Measurements from ENCODE around the gene NRG2.

NRG2 gene

GRCh38 chr5:140042643-140043507 is at the start of gene NRG2:
NRG2 (minus strand) TSS chr5:140043299.
- no peaks in the 10 kb centered on the region for H3K27me3 ChIP-seq (ENCODE audit: low read length)

DNA sequence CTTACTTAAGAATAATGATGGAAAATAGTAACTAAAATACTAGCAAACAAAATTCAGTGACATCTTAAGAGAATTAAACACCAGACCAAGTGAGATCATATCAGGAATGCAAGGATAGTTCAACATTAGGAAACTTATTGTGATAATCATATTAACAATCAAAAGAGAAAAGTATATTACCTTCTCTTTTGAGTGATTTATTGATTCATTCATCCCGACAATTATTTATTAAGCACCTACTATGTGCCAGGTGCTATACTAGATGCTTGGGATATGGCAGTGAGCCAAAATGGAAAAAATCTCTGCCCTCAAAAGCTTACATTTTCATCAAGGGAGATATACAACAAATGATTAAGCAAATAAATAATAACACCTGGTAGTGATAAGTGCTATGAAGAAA is 47.2 kb upstream of the NRG2 start:
- H3F3A ChIP-seq (ENCODE audit: insufficient read depth) = no peaks in the 10 kb centered on the region
- no peaks in the 10 kb centered on the region for H3K27me3 ChIP-seq (ENCODE audit: low read length)
- no peak overlapping the region for H2AFZ ChIP-seq (ENCODE audit: low read depth, low read length, severe bottlenecking)
- TF ChIP-seq EZH2phosphoT487 (conservative IDR thresholded peaks at IDR 0.05; ENCODE audit: low read length) = no peak
- TF ChIP-seq, protein P1, sequence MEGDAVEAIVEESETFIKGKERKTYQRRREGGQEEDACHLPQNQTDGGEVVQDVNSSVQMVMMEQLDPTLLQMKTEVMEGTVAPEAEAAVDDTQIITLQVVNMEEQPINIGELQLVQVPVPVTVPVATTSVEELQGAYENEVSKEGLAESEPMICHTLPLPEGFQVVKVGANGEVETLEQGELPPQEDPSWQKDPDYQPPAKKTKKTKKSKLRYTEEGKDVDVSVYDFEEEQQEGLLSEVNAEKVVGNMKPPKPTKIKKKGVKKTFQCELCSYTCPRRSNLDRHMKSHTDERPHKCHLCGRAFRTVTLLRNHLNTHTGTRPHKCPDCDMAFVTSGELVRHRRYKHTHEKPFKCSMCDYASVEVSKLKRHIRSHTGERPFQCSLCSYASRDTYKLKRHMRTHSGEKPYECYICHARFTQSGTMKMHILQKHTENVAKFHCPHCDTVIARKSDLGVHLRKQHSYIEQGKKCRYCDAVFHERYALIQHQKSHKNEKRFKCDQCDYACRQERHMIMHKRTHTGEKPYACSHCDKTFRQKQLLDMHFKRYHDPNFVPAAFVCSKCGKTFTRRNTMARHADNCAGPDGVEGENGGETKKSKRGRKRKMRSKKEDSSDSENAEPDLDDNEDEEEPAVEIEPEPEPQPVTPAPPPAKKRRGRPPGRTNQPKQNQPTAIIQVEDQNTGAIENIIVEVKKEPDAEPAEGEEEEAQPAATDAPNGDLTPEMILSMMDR (IDR thresholded peaks at IDR 0.05; ENCODE audit: insufficient read depth, low read length, poor library complexity, severe bottlenecking) = no peak
- H4K20me1 ChIP-seq (ENCODE audit: low read depth, low read length) = no peaks in the 10 kb centered on the region
- H3K36me3 ChIP-seq (ENCODE audit: low read length) = no peaks in the 10 kb centered on the region; the same call in 1 of the 2 replicates
- no peaks in the 10 kb centered on the region for H3K79me2 ChIP-seq (ENCODE audit: insufficient read depth, low read length)
- no peak overlapping the region for H3K27ac ChIP-seq (ENCODE audit: low read depth, low read length)
- peaks cover 6% of the 10 kb centered on the region; the same call in 1 of the 2 replicates for H3K9me3 ChIP-seq (ENCODE audit: insufficient read depth, low read length)
- H3K4me2 ChIP-seq (ENCODE audit: low read depth, low read length, poor library complexity, severe bottlenecking) = no peak overlapping the region
- H3K4me3 ChIP-seq (ENCODE audit: insufficient read depth, low read length, poor library complexity, severe bottlenecking) = no peak overlapping the region
- H3K9me2 ChIP-seq (replicated peaks; ENCODE audit: insufficient read depth, low read length) = no peaks in the 10 kb centered on the region
- H3K9ac ChIP-seq (ENCODE audit: low read length) = no peak overlapping the region

More at GRCh38 chr5:140042643-140043507, at the start of gene NRG2:
- TF ChIP-seq, protein P1 (IDR thresholded peaks at IDR 0.05; ENCODE audit: insufficient read depth, low read length, poor library complexity, severe bottlenecking) = peak; percentile 46
- 0 out of 2 replicates have a peak, but pooled peaks have one; percentile 38 for TF ChIP-seq EZH2phosphoT487 (conservative IDR thresholded peaks at IDR 0.05; ENCODE audit: low read length)
- no peaks in the 10 kb centered on the region for H3K36me3 ChIP-seq (ENCODE audit: low read length)
- no peak within 1 kb of the TSS for H3K27ac ChIP-seq (ENCODE audit: low read depth, low read length)
- H3F3A ChIP-seq (ENCODE audit: insufficient read depth) = no peaks in the 10 kb centered on the region
- peak within 1 kb of the TSS; percentile 61 for H3K4me2 ChIP-seq (ENCODE audit: low read depth, low read length, poor library complexity, severe bottlenecking)
- H3K9me3 ChIP-seq (ENCODE audit: insufficient read depth, low read length) = no peaks in the 10 kb centered on the region
- no peaks in the 10 kb centered on the region for H3K9me2 ChIP-seq (replicated peaks; ENCODE audit: insufficient read depth, low read length)
- no peaks in the 10 kb centered on the region for H3K79me2 ChIP-seq (ENCODE audit: insufficient read depth, low read length)
- peak within 1 kb of the TSS; percentile 47 for H3K4me3 ChIP-seq (ENCODE audit: insufficient read depth, low read length, poor library complexity, severe bottlenecking)
- H3K9ac ChIP-seq (ENCODE audit: low read length) = peak within 1 kb of the TSS; percentile 30
- no peaks in the 10 kb centered on the region for H4K20me1 ChIP-seq (ENCODE audit: low read depth, low read length)
- H2AFZ ChIP-seq (ENCODE audit: low read depth, low read length, severe bottlenecking) = peak within 1 kb of the TSS; percentile 69

- Histone ChIP-seq H3K36me3 (ENCODE audit: low read length) (no peaks in the 10 kb centered on the region), H3K9me3 (ENCODE audit: insufficient read depth, low read length) (no peaks in the 10 kb centered on the region), H2AFZ (ENCODE audit: low read depth, low read length, severe bottlenecking) (no peak overlapping the region), H3K4me3 (ENCODE audit: insufficient read depth, low read length, poor library complexity, severe bottlenecking) (no peak overlapping the region), H3K27ac (ENCODE audit: low read depth, low read length) (no peak overlapping the region), H3K9ac (ENCODE audit: low read length) (no peak overlapping the region), H4K20me1 (ENCODE audit: low read depth, low read length) (no peaks in the 10 kb centered on the region), H3F3A (ENCODE audit: insufficient read depth) (no peaks in the 10 kb centered on the region), H3K9me2 (replicated peaks; ENCODE audit: insufficient read depth, low read length) (no peaks in the 10 kb centered on the region), H3K27me3 (ENCODE audit: low read length) (no peaks in the 10 kb centered on the region), H3K79me2 (ENCODE audit: insufficient read depth, low read length) (no peaks in the 10 kb centered on the region), H3K4me2 (ENCODE audit: low read depth, low read length, poor library complexity, severe bottlenecking) (no peak overlapping the region)
- TF ChIP-seq, protein P1 (IDR thresholded peaks at IDR 0.05; ENCODE audit: insufficient read depth, low read length, poor library complexity, severe bottlenecking) = no peak
- TF ChIP-seq EZH2phosphoT487 (conservative IDR thresholded peaks at IDR 0.05; ENCODE audit: low read length) = no peak
Measured at GRCh38 chr5:140084541-140084940, 41.4 kb upstream of the NRG2 start.
